Endodermal cell (in vitro differentiated cells): ENCODE data around the gene JARID2. TPM values are rescaled to one million over a fixed set of nuclear protein-coding genes. Genes with fewer than 3 reads are reported as not detected.
A peak's percentile ranks its signal among the peaks of the same experiment; 100 is the strongest.
"Not testable (repeated sequence)": the region's sequence is repeated elsewhere in the genome, so short reads cannot be mapped to it uniquely, and the experiment has no call there.

Experiments used
- DNase-seq: peaks from one replicate; pipeline ENCODE4 v3.0.0-alpha.2; 2017
- H3K27ac ChIP-seq: 2 replicates; pipeline ENCODE4 v1.5.1; 2013; ENCODE audit warnings: mild to moderate bottlenecking, low read depth, low read length, moderate library complexity
- H3K27me3 ChIP-seq: 2 replicates; pipeline ENCODE4 v1.6.1; 2013; ENCODE audit warnings: mild to moderate bottlenecking, low read length, moderate library complexity; ENCODE audit not compliant: insufficient read depth, control insufficient read depth, poor library complexity, severe bottlenecking
- H3K36me3 ChIP-seq: 2 replicates; pipeline ENCODE4 v1.7.0; 2013; ENCODE audit warnings: mild to moderate bottlenecking, low read length, moderate library complexity; ENCODE audit not compliant: control insufficient read depth, insufficient read depth
- H3K4me1 ChIP-seq: one replicate; pipeline ENCODE4 v1.7.0; 2013; ENCODE audit warnings: low read length; ENCODE audit not compliant: control insufficient read depth, insufficient read depth
- H3K4me3 ChIP-seq: 2 replicates; pipeline ENCODE4 v1.5.1; 2013; ENCODE audit warnings: mild to moderate bottlenecking, low read length, moderate library complexity
- H3K9ac ChIP-seq: 2 replicates; pipeline ENCODE4 v1.6.1; 2013; ENCODE audit warnings: mild to moderate bottlenecking, low read length, moderate library complexity; ENCODE audit not compliant: poor library complexity, severe bottlenecking; ENCODE audit errors: extremely low read depth
- H3K9me3 ChIP-seq: 2 replicates; pipeline ENCODE4 v1.6.1; 2013; ENCODE audit warnings: mild to moderate bottlenecking, low read length, moderate library complexity; ENCODE audit not compliant: control insufficient read depth
- H3K27ac Mint-ChIP-seq: 2 replicates; pipeline ENCODE4 v1.8.0; 2020; ENCODE audit warnings: mixed read lengths
- H3K27me3 Mint-ChIP-seq: 2 replicates; pipeline ENCODE4 v1.8.0; 2021; ENCODE audit warnings: mild to moderate bottlenecking, mixed read lengths; ENCODE audit not compliant: insufficient read depth
- H3K36me3 Mint-ChIP-seq: 2 replicates; pipeline ENCODE4 v1.8.0; 2020; ENCODE audit warnings: low read depth, mixed read lengths
- H3K4me1 Mint-ChIP-seq: 2 replicates; pipeline ENCODE4 v1.8.0; 2020; ENCODE audit warnings: mixed read lengths
- H3K4me3 Mint-ChIP-seq: 2 replicates; pipeline ENCODE4 v1.8.0; 2020; ENCODE audit warnings: mild to moderate bottlenecking, moderate library complexity, mixed read lengths
- H3K9me3 Mint-ChIP-seq: 2 replicates; pipeline ENCODE4 v1.8.0; 2020; ENCODE audit warnings: mild to moderate bottlenecking, mixed read lengths
- WGBS, 2 experiments: methylation state at CpG; one replicate each; pipeline versions ENCODE4 v1.1.5 to v1.1.7; 2013; ENCODE audit warnings: missing lambda C conversion rate in 2 of 2, mixed read lengths in 1 of 2; ENCODE audit not compliant: insufficient coverage in 1 of 2, insufficient read length in 1 of 2; 5-methylcytosine and 5-hydroxymethylcytosine counted together
- total RNA-seq, 2 donors: library from RNA; stranded (reverse); fragmentation: NEBNext Ultra II Directional in 1 of 2; extraction: Animal tissue kit (Norgen Biotek cat#: 25700) in 1 of 2; gene quantifications; 2 replicates in 1 of 2; 3 replicates in 1 of 2; pipeline ENCODE4 v1.2.1, GENCODE V29; 2021
- TF ChIP-seq, protein P1 (sequence below): fragments of 200-600 bp; sonication (generic); conservative IDR thresholded peaks from 2 replicates; pipeline ENCODE4 v1.5.0; 2021; ENCODE audit warnings: antibody characterized with exemption, mild to moderate bottlenecking

JARID2 gene
- total RNA-seq, 2 donors from 2014 or later = 42.5 to 77.0 TPM

DNA sequence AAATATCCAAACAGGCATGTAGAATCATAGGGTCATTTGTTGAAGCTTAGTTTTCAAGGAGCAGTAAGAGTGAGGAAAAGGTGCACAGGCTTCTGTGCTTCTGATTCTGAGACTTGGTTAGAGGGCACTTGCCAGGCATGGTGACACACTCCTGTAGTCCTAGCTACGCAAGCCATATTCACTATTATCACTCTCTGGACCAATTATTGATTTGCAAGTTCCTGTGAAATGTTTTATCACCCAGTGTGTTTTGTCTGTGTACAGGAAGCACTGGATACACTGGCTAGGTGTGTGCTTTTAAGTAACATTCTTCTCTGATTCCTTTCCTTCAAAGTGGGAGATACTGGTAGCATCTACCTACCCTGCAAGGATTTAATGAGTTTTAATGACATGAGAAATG is 76.3 kb downstream of the JARID2 start:
- no peak overlapping the region for H3K27ac ChIP-seq
- Mint-ChIP-seq H3K9me3 (peaks cover 3% of the 10 kb centered on the region), H3K27me3 (no peaks in the 10 kb centered on the region), H3K4me1 (peaks cover 39% of the 10 kb centered on the region), H3K27ac (no peak overlapping the region), H3K36me3 (peaks cover 8% of the 10 kb centered on the region), H3K4me3 (no peak overlapping the region)
- no peaks in the 10 kb centered on the region for H3K36me3 ChIP-seq
- no peaks in the 10 kb centered on the region for H3K27me3 ChIP-seq
- WGBS, 2 experiments = 92 to 100% methylated on average over 1 of the region's 1 CpG
- no peak overlapping the region for H3K4me3 ChIP-seq
- TF ChIP-seq, protein P1, sequence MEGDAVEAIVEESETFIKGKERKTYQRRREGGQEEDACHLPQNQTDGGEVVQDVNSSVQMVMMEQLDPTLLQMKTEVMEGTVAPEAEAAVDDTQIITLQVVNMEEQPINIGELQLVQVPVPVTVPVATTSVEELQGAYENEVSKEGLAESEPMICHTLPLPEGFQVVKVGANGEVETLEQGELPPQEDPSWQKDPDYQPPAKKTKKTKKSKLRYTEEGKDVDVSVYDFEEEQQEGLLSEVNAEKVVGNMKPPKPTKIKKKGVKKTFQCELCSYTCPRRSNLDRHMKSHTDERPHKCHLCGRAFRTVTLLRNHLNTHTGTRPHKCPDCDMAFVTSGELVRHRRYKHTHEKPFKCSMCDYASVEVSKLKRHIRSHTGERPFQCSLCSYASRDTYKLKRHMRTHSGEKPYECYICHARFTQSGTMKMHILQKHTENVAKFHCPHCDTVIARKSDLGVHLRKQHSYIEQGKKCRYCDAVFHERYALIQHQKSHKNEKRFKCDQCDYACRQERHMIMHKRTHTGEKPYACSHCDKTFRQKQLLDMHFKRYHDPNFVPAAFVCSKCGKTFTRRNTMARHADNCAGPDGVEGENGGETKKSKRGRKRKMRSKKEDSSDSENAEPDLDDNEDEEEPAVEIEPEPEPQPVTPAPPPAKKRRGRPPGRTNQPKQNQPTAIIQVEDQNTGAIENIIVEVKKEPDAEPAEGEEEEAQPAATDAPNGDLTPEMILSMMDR = no peak
- DNase-seq = no peak
- no peak overlapping the region for H3K9ac ChIP-seq
- no peaks in the 10 kb centered on the region for H3K9me3 ChIP-seq
- H3K4me1 ChIP-seq = no peaks in the 10 kb centered on the region

DNA sequence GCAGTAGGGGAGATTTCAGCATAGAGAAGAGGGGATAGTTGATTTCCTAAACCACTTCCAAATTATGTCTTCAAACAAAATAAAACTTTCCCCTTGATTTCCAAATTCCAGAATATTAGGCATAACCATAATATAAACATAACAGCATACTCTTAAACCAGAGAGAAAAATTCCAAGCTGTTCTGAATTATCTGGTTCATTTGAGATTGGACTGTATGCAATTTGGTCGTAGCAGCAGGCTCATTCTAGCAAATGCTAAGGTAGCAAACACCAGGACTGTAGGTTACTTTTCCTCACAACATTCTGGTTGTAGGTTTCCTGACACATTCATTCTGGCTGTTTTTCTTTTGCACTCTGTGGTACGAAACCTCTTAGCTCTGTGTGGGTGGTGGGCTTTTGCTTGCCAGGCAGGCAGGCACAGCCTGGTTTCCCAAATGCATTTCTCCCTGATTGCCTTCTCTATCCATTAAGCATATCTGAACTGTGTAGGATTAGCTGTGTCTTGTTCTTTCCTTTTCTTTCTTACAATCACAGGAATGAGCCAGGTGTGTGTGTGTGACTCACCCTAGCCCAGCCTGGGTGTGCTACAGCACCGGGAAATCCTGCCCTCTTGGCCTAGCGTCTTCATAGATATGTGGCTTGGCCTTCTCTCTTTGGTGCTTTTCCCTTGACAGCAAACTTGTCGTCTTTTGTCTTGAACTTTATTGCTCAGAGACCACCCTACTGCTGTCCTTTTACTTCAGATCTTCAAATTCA is 77.1 kb downstream of the JARID2 start:
- Histone ChIP-seq H3K9ac (no peak overlapping the region), H3K27ac (no peak overlapping the region), H3K4me3 (no peak overlapping the region), H3K9me3 (no peaks in the 10 kb centered on the region), H3K4me1 (no peaks in the 10 kb centered on the region), H3K27me3 (no peaks in the 10 kb centered on the region), H3K36me3 (no peaks in the 10 kb centered on the region)
- peaks cover 8% of the 10 kb centered on the region for H3K36me3 Mint-ChIP-seq
- 84 to 93% methylated on average over 4 to 5 of the region's 5 CpGs for WGBS, 2 experiments
- H3K27me3 Mint-ChIP-seq = no peaks in the 10 kb centered on the region
- TF ChIP-seq, protein P1 = no peak
- H3K9me3 Mint-ChIP-seq = peaks cover 3% of the 10 kb centered on the region
- H3K4me3 Mint-ChIP-seq = no peak overlapping the region
- H3K4me1 Mint-ChIP-seq = peaks cover 47% of the 10 kb centered on the region
- H3K27ac Mint-ChIP-seq = peak overlapping the region; percentile 24
- DNase-seq = peak; percentile 43

DNA sequence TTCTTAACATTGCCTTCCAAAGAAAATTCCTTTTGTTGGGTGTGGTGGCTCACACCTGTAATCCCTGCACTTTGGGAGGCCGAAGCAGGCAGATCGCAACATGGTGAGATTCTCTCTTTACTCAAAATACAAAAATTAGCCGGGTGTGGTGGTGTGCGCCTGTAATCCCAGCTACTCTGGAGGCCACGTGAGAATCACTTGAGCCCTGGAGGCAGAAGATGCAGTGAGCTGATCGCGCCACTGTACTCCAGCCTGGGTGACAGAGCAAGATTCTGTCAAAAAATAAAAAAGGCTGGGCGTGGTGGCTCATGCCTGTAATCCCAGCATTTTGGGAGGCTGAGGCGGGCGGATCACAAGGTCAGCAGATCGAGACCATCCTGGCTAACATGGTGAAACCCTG is 77.7 kb downstream of the JARID2 start:
- WGBS, 2 experiments = 86 to 95% methylated on average over 4 to 11 of the region's 11 CpGs

More for the DNA sequence above, 77.7 kb downstream of the JARID2 start:
- not testable (repeated sequence) for H3K4me3 ChIP-seq, H3K36me3 Mint-ChIP-seq, H3K9me3 Mint-ChIP-seq, H3K36me3 ChIP-seq, H3K4me1 ChIP-seq, H3K9me3 ChIP-seq, H3K9ac ChIP-seq, DNase-seq, H3K4me3 Mint-ChIP-seq, H3K27me3 Mint-ChIP-seq, H3K27me3 ChIP-seq, H3K27ac ChIP-seq, H3K27ac Mint-ChIP-seq
- peaks cover 48% of the 10 kb centered on the region for H3K4me1 Mint-ChIP-seq
